Stromal cell of bone marrow (primary cell): ENCODE measurements around the gene EPHA6.

Experiments
- DNase-seq: peaks from one replicate; pipeline ENCODE4 v3.0.0-alpha.2; 2012; ENCODE audit warnings: low read depth

Gene EPHA6

GRCh38 chr3:96813820-96814650 is at the start of gene EPHA6:
TSS of gene EPHA6 (plus strand) at chr3:96814594.
- peak; percentile 19 for DNase-seq

- no peak for DNase-seq
Measured at GRCh38 chr3:96776818-96777217, 37.6 kb upstream of the EPHA6 start.

DNA sequence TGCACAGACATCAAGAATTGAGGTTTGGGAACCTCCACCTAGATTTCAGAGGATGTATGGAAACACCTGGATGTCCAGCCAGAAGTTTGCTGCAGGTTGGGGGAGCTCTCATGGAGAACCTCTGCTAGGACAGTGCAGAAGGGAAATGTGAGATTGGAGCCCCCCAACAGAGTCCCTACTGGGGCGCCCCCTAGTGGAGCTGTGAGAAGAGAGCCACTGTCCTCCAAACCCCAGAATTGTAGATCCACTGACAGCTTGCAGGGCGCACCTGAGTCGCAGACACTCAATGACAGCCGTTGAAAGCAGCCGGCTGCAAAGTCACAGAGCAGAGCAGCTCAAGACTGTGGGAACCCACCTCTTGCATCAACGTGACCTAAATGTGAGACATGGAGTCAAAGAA is 34.6 kb upstream of the EPHA6 start:
- DNase-seq, result no peak

DNA sequence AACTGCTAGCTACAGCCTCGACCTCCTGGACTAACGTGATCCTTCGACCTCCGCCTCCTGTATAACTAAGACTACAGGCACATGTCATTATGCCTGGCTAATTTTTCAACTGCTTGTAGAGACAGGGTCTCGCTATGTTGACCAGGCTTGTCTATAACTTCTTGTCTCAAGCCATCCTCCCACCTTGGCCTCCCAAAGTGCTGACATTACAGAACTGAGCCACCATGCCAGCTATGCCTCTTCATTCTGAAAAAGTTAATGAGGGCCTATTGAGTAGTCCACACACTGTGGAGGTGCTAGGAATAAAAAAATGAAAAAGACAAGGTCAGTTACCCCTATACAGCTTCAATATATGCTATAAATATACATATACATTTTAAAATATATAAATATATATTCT is 18.3 kb upstream of the EPHA6 start:
- DNase-seq, result no peak

DNA sequence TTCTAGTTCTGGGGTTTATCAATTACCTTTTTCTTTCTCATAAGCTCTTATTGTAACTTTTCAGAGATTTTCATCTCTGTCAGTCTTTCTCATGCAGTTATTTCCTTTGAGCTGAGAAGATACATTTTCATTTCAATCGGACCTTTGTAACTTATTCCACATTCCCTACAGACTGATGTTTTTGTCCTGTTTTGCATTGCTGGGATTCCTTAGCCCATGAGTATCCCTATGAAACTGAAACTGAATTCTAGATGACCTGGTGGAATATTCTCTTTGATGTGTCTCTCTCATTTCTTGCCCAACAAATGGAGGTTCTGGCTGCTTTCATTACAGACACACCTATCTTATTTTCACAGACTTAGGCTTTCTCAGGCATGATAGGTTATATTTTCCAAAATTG is 10.5 kb upstream of the EPHA6 start:
- DNase-seq, result no peak

- no peak for DNase-seq
Measured at GRCh38 chr3:96806341-96806740, 8.1 kb upstream of the EPHA6 start.

DNA sequence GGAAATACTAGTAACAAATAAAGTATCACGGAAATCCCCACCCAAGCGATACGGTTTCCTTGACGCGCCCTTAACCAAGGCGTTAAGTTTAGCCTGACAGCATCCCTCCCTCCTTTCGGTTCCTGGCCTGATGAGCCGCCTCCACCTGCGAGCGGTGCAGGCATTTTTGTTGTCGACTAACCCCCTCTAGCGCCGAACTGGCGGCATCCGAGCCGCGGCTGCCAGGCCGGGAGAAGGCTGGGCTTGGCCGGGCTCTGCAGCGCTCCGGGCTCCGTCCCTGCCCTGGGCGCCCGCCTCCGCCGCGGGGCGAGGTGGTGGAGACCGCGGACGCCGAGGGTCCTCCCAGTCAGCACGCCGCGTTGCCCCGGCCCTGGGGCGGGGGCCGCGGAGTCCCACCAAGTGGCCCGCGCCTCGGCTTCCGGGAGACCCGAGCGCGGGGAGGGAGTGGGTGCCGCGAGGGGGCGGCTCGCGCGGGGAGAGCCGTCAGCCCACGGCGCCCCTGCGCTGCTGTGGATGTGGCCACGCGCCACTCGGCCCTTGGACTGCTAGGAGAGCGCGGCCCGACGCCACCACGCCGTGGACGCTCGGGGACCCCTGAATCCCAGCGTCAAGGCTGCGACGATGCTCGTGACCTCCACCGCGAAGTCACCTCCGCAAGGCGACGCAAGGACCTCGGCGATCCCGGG is 1.1 kb upstream of the EPHA6 start:
- peak; percentile 18 for DNase-seq

DNA sequence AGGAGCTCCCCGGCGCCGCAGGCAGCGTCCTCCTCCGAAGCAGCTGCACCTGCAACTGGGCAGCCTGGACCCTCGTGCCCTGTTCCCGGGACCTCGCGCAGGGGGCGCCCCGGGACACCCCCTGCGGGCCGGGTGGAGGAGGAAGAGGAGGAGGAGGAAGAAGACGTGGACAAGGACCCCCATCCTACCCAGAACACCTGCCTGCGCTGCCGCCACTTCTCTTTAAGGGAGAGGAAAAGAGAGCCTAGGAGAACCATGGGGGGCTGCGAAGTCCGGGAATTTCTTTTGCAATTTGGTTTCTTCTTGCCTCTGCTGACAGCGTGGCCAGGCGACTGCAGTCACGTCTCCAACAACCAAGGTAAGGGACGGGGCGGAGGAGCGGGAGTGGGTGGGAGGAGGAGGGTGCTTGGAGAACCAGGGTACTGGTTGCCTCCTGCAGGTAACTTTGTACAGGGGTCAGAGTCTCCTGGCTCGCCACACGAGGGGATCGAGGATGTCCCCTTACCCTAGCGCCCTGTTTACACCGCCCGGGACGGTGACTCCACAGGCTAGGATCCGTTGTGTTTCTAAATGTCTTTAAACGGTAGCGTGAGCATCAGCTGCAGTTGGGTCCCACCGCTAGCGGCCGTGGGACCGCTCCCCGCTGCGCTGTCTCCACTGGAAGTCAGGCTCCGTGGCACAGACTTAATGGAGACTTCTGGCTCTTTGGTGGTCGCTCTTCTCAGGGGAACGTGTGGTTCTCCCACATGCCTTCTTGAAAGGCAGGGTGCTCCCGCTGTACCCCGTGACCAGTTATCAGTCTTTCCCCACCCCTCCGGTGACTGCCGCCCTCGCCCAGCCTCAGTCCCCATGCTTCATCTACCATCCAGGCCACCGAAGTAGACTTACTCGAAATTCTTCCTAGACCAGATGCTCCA is 515 bp downstream of the EPHA6 start:
- DNase-seq, result no peak

DNA sequence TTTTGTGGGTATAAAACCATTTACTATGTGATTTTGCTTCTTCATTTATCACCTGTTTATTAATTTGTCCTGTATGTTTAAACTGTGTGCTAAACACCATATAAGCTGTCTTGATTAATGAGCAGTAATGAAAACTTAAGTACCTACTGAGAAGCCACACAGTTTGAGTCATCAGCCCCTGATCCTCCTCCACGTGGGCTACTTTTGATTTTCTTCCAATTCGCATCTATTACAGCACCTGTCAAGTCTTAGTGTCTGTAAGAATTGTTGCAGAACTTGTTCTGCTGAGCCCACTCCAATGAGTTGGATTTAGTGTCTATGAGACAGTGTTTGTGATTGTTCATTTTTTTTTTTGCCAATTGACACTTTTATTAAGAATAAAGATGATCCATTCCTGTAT is 16.8 kb downstream of the EPHA6 start:
- no peak for DNase-seq

DNA sequence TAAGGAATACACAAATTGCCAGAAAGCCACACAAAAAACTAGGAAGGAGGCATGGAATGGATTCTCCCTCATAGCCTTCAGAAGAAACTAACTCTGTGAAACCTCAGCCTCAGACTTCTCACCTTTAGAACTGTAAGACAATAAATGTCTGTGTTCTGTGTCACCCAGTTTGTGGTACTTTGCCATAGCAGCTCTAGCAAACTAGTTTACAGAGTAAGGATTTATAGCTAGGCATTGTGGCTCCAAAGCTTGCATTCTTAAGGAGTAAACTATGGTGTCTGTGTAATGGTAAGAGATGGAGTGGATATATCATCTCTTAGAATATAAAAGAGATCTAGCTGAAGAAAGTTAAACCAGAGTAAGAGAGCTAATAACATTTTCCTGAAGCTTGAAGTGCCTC is 18.9 kb downstream of the EPHA6 start:
- DNase-seq, result no peak

DNA sequence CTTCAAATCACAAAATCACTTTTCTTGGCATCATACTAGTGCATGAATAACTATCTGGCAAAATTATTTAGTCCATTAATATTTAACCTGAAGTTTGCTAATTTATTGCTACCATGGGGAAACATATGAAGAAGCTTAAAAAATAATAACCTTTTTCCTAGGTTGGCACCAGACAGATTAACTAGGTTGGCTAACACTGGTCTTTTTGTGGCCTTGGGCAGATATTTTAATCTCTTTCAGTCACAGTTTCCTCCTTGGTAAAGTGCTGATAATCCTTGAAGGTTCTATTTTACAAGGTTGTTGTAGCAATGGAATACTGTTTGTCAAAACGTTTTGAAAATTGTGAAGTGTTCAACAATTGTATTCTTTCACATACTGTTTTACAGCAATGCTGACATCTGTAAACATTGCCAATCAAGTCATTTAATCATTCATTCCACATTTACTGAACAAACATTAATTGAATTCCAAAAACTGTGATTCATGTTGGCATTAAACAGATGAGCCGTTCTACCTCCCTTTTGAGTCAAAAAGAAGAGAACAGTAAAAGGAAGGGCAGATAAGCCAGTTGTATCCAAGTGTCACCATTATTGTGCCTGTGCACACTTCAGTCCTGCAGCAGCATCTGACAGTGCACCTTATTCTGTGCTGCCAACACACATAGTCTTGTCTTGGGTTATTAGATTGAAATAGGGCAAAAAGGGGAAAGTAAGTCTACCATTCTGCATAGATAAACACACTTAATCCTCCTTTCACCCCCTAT is 21.9 kb downstream of the EPHA6 start:
- DNase-seq, result no peak

DNA sequence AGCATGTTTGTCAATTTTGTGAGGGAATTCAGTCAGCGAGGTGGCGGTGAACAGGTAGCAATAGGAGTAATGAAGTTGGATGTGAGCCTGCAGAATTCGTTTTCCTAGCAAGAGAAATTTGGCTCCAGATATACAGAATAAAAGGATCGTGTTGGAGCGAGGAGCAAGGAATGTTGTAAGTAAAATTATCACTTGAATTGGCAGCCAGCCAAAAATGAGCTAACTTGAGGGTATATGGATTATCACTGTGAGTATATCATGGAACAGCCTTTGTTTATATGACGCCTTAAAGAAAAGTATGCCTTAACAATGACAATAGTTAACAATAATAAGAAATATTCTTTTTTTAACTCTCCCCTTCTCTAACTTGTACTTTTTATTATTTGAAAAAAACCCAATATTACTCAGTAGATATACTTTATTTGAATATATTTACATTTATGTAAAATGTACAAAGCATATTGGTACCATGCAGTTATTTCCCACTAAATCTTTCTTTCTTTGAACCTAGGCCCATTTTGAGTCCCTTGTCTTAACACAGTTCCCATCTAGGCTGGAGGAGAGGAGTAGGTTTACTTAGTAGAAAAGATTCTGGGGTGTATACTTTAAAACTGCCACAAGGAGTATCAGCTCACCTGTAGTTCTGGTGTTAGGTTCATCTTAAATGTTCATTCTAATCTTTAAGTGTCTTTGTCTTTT is 29.3 kb downstream of the EPHA6 start:
- DNase-seq, result no peak

- no peak for DNase-seq
Measured at GRCh38 chr3:96844204-96844514, 29.8 kb downstream of the EPHA6 start.

DNA sequence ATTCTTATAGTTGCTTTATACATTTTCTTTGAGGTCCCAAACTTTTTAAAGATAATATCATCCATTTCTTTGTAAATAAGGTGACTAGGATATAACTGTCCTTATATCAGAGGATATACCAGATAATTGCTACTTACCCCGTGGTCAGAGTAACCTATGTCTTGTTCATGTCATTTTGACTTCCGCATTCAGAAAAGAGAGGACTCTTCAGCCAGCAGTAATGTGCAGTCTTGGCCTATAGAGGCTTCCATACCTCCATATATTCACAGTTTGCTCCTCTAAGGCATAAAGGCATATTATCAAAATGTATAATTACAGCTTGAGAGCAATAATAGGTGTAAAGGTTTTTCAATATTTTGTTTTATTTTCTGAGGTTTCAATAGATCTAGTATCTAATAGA is 38.5 kb downstream of the EPHA6 start:
- DNase-seq, result no peak

- no peak for DNase-seq
Measured at GRCh38 chr3:96860882-96861281, 46.5 kb downstream of the EPHA6 start.

DNA sequence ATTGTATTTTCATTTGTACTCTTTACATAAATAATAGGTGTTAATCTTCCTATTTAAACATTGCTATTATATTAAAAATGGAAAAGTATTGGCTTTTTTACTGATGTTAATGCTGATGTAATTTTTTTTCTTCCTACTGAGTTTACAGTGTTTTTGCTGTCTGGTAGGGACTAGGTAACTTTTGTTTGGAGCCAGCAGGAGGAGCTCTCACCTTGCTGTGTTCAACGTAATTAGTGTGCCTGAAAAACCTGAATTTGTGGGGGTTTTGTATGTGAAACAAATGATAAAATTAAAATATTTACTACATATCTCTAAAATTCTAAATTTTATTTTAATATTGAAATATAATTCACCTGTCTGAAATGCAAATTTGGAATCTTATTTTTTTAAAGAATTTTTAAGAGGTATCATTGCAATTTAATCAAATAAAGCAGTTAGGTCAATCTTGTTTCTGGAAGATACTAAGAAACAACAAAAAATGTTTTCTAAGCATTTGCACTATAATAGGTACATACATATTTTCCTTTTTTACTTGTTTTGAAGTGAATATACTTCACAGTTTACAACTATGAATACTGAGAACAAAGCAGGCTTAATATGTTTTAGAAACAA is 48.8 kb downstream of the EPHA6 start:
- peak; percentile 5 for DNase-seq

GRCh38 chr3:96865605-96866004 is 51.2 kb downstream of the EPHA6 start:
- no peak for DNase-seq

GRCh38 chr3:96869316-96869715 is 54.9 kb downstream of the EPHA6 start:
- no peak for DNase-seq

- DNase-seq, result no peak
Measured at GRCh38 chr3:96877510-96877909, 63.1 kb downstream of the EPHA6 start.

- no peak for DNase-seq
Measured at GRCh38 chr3:96900031-96900430, 85.6 kb downstream of the EPHA6 start.

GRCh38 chr3:96900566-96900965 is 86.2 kb downstream of the EPHA6 start:
- DNase-seq, result no peak
